Parathyroid adenoma (tissue), 2 donors: Measurements from ENCODE around the gene PRRG3.

Source experiments
- H2AFZ ChIP-seq: fragments of 300-600 bp; sonication (generic); one replicate; pipeline ENCODE4 v1.7.0; 2017; ENCODE audit warnings: antibody characterized with exemption, mild to moderate bottlenecking
- H3K27ac ChIP-seq: fragments of 300-600 bp; sonication (generic); one replicate; pipeline ENCODE4 v1.7.0; 2017
- H3K27me3 ChIP-seq: fragments of 300-600 bp; sonication (generic); one replicate; pipeline ENCODE4 v1.7.0; 2017; ENCODE audit warnings: low read length; ENCODE audit not compliant: control insufficient read depth, insufficient read depth
- H3K36me3 ChIP-seq: fragments of 300-600 bp; sonication (generic); one replicate; pipeline ENCODE4 v1.7.0; 2017; ENCODE audit warnings: low read length; ENCODE audit not compliant: control insufficient read depth, insufficient read depth
- H3K4me1 ChIP-seq: fragments of 300-600 bp; sonication (generic); one replicate; pipeline ENCODE4 v1.7.0; 2017; ENCODE audit warnings: control low read depth
- H3K4me2 ChIP-seq: fragments of 300-600 bp; sonication (generic); one replicate; pipeline ENCODE4 v1.7.0; 2017; ENCODE audit warnings: low read length
- H3K4me3 ChIP-seq: fragments of 300-600 bp; sonication (generic); one replicate; pipeline ENCODE4 v1.7.0; 2017; ENCODE audit warnings: low read depth, low read length
- H3K79me2 ChIP-seq: fragments of 300-600 bp; sonication (generic); one replicate; pipeline ENCODE4 v1.7.0; 2017; ENCODE audit warnings: control low read depth
- H3K9ac ChIP-seq: fragments of 300-600 bp; sonication (generic); one replicate; pipeline ENCODE4 v1.7.0; 2017; ENCODE audit warnings: mild to moderate bottlenecking
- H3K9me3 ChIP-seq: fragments of 300-600 bp; sonication (generic); one replicate; pipeline ENCODE4 v1.7.0; 2017; ENCODE audit warnings: low read length; ENCODE audit not compliant: control insufficient read depth
- TF ChIP-seq, protein P1 (sequence below): fragments of 300-600 bp; sonication (generic); IDR thresholded peaks from one replicate; pipeline ENCODE4 v1.7.0; 2017; ENCODE audit warnings: antibody characterized with exemption, mild to moderate bottlenecking
- donor health status: primary hyperparathyroidism.

Gene PRRG3

GRCh38 chrX:151743651-151744470, 48.6 kb downstream of the PRRG3 start:
- Histone ChIP-seq H3K9me3 (no peaks in the 10 kb centered on the region), H3K36me3 (no peaks in the 10 kb centered on the region), H3K9ac (no peak overlapping the region), H3K4me1 (no peaks in the 10 kb centered on the region), H3K27ac (no peak overlapping the region), H3K4me2 (no peak overlapping the region), H3K4me3 (no peak overlapping the region), H2AFZ (no peak overlapping the region), H3K27me3 (no peaks in the 10 kb centered on the region), H3K79me2 (no peaks in the 10 kb centered on the region)
- TF ChIP-seq, protein P1, sequence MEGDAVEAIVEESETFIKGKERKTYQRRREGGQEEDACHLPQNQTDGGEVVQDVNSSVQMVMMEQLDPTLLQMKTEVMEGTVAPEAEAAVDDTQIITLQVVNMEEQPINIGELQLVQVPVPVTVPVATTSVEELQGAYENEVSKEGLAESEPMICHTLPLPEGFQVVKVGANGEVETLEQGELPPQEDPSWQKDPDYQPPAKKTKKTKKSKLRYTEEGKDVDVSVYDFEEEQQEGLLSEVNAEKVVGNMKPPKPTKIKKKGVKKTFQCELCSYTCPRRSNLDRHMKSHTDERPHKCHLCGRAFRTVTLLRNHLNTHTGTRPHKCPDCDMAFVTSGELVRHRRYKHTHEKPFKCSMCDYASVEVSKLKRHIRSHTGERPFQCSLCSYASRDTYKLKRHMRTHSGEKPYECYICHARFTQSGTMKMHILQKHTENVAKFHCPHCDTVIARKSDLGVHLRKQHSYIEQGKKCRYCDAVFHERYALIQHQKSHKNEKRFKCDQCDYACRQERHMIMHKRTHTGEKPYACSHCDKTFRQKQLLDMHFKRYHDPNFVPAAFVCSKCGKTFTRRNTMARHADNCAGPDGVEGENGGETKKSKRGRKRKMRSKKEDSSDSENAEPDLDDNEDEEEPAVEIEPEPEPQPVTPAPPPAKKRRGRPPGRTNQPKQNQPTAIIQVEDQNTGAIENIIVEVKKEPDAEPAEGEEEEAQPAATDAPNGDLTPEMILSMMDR, result no peak

DNA sequence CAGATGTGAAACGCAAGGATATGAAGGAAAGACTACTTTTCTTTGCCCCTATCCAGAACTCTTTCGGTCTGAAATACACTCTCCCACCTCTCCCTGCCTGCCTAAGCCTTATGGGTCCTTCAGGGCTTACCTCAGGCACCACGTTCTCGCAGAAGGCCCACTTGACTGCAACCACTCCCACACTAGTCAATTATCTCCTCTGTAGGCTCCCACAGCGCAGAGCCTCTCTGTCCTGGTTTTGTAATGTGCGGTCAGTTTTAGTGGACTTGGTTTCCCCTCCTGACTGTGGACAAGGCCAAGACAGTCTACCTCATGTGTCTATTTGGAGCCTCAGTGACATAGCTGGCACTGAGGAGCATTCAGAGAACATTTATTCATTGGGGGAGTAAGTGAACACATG, 50.4 kb downstream of the PRRG3 start:
- Histone ChIP-seq H3K9ac (no peak overlapping the region), H3K36me3 (no peaks in the 10 kb centered on the region), H2AFZ (no peak overlapping the region), H3K4me2 (no peak overlapping the region), H3K79me2 (no peaks in the 10 kb centered on the region), H3K27ac (no peak overlapping the region), H3K27me3 (no peaks in the 10 kb centered on the region), H3K4me1 (no peaks in the 10 kb centered on the region), H3K4me3 (no peak overlapping the region), H3K9me3 (no peaks in the 10 kb centered on the region)
- TF ChIP-seq, protein P1, result no peak

GRCh38 chrX:151746502-151746901, 51.2 kb downstream of the PRRG3 start:
- Histone ChIP-seq H3K27ac (no peak overlapping the region), H3K27me3 (no peaks in the 10 kb centered on the region), H3K36me3 (no peaks in the 10 kb centered on the region), H2AFZ (no peak overlapping the region), H3K4me1 (no peaks in the 10 kb centered on the region), H3K79me2 (no peaks in the 10 kb centered on the region), H3K9ac (no peak overlapping the region), H3K4me3 (no peak overlapping the region), H3K9me3 (no peaks in the 10 kb centered on the region), H3K4me2 (no peak overlapping the region)
- TF ChIP-seq, protein P1, result no peak

DNA sequence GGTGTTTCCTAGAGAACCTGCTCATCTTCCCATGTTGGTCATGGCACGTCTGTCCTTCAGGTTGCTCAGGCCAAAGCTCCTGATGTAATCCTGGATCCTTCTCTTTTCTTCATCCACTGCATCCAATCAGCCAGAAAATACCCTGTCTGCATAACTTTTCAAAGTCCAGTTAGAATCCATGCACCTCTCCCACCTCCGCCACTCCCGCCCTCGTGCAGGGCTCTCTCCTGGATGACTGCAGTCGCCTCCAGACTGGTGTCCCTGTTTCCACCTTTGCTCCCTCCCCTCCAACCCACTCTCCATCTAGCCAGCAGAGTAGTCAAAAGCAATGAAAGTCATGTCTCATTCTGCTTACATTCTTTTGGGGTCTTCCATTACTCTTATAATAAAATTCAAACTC, 55.3 kb downstream of the PRRG3 start:
- Histone ChIP-seq H3K4me2 (no peak overlapping the region), H3K9me3 (no peaks in the 10 kb centered on the region), H3K4me3 (no peak overlapping the region), H3K9ac (no peak overlapping the region), H2AFZ (no peak overlapping the region), H3K27ac (no peak overlapping the region), H3K36me3 (no peaks in the 10 kb centered on the region), H3K4me1 (no peaks in the 10 kb centered on the region), H3K79me2 (no peaks in the 10 kb centered on the region), H3K27me3 (no peaks in the 10 kb centered on the region)
- TF ChIP-seq, protein P1, result no peak

GRCh38 chrX:151752847-151753246, 57.6 kb downstream of the PRRG3 start:
- no peaks in the 10 kb centered on the region for H3K9me3 ChIP-seq
- H3K36me3 ChIP-seq, result no peaks in the 10 kb centered on the region
- no peaks in the 10 kb centered on the region for H3K79me2 ChIP-seq
- no peak overlapping the region for H3K27ac ChIP-seq
- TF ChIP-seq, protein P1, result no peak
- H3K4me1 ChIP-seq, result no peaks in the 10 kb centered on the region
- no peaks in the 10 kb centered on the region for H3K27me3 ChIP-seq
- no peak overlapping the region for H2AFZ ChIP-seq
- H3K4me2 ChIP-seq, result no peak overlapping the region
- no peak overlapping the region for H3K9ac ChIP-seq
- no peak overlapping the region for H3K4me3 ChIP-seq
